HCT116 (cell line): ENCODE data around the gene COPS6.

Source experiments
- EGR1 ChIP-seq: IDR thresholded peaks from 2 replicates; pipeline ENCODE4 v1.6.1; 2012; ENCODE audit warnings: low read depth
- EZH2 ChIP-seq: fragments of 200-600 bp; sonication (generic); IDR thresholded peaks from 2 replicates; pipeline ENCODE4 v1.6.1; 2017; ENCODE audit warnings: antibody characterized with exemption, mixed run types
- POLR2A ChIP-seq: IDR thresholded peaks from 2 replicates; pipeline ENCODE4 v1.7.0; 2011; ENCODE audit warnings: borderline replicate concordance; ENCODE audit not compliant: insufficient read depth, insufficient read length; ENCODE audit errors: extremely low read depth
- POLR2AphosphoS5 ChIP-seq: IDR thresholded peaks from 2 replicates; pipeline ENCODE4 v1.6.1; 2011; ENCODE audit warnings: mild to moderate bottlenecking, low read depth, low read length, moderate library complexity
- TCF7L2 ChIP-seq: IDR thresholded peaks from 2 replicates; pipeline ENCODE4 v1.7.0; 2011; ENCODE audit warnings: borderline replicate concordance, inconsistent platforms; ENCODE audit not compliant: insufficient read depth, insufficient read length; ENCODE audit errors: extremely low read depth
- ZFX ChIP-seq: fragments of 450-650 bp; IDR thresholded peaks from 2 replicates; pipeline ENCODE4 v1.6.1; 2017
- ZNF274 ChIP-seq: fragments of 200-500 bp; sonication (Bioruptor generic); IDR thresholded peaks from 2 replicates; pipeline ENCODE4 v1.6.1; 2014; ENCODE audit warnings: mild to moderate bottlenecking, low read depth, low read length, inconsistent platforms
- TF ChIP-seq, protein P1 (sequence below), 3 experiments: fragments of 200-600 bp in 1 of 3; sonication (generic) in 1 of 3; IDR thresholded peaks in 2 of 3; conservative IDR thresholded peaks in 1 of 3; 2 replicates each; pipeline ENCODE4 v1.5.1; 2012 to 2017; ENCODE audit warnings: low read depth in 2 of 3, low read length in 2 of 3, antibody characterized with exemption in 1 of 3, borderline replicate concordance in 1 of 3, control low read depth in 1 of 3, mild to moderate bottlenecking in 1 of 3, mixed read lengths in 1 of 3, mixed run types in 1 of 3, moderate library complexity in 1 of 3; ENCODE audit not compliant: insufficient read depth in 1 of 3
- TF ChIP-seq, protein P2 (sequence below): IDR thresholded peaks from 2 replicates; pipeline ENCODE4 v1.6.1; 2012
- TF ChIP-seq, protein P3 (sequence below): IDR thresholded peaks from 2 replicates; pipeline ENCODE4 v1.6.1; 2012; ENCODE audit warnings: low read depth

DNA sequence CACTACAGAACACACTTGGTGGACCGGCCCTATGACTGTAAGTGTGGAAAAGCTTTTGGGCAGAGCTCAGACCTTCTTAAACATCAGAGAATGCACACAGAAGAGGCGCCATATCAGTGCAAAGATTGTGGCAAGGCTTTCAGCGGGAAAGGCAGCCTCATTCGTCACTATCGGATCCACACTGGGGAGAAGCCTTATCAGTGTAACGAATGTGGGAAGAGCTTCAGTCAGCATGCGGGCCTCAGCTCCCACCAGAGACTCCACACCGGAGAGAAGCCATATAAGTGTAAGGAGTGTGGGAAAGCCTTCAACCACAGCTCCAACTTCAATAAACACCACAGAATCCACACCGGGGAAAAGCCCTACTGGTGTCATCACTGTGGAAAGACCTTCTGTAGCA, 24.6 kb upstream of the COPS6 start:
- TF ChIP-seq, protein P1, sequence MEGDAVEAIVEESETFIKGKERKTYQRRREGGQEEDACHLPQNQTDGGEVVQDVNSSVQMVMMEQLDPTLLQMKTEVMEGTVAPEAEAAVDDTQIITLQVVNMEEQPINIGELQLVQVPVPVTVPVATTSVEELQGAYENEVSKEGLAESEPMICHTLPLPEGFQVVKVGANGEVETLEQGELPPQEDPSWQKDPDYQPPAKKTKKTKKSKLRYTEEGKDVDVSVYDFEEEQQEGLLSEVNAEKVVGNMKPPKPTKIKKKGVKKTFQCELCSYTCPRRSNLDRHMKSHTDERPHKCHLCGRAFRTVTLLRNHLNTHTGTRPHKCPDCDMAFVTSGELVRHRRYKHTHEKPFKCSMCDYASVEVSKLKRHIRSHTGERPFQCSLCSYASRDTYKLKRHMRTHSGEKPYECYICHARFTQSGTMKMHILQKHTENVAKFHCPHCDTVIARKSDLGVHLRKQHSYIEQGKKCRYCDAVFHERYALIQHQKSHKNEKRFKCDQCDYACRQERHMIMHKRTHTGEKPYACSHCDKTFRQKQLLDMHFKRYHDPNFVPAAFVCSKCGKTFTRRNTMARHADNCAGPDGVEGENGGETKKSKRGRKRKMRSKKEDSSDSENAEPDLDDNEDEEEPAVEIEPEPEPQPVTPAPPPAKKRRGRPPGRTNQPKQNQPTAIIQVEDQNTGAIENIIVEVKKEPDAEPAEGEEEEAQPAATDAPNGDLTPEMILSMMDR (IDR thresholded peaks at IDR 0.05 in 2 of 3, conservative IDR thresholded peaks at IDR 0.05 in 1 of 3; ENCODE audit: borderline replicate concordance in 1 of 3, insufficient read depth in 1 of 3, low read depth in 2 of 3, low read length in 2 of 3): no peak
- TF ChIP-seq ZNF274 (no peak), POLR2A (no peak), POLR2AphosphoS5 (no peak), TCF7L2 (no peak), EZH2 (no peak), ZFX (no peak), EGR1 (no peak)
- TF ChIP-seq, protein P2, sequence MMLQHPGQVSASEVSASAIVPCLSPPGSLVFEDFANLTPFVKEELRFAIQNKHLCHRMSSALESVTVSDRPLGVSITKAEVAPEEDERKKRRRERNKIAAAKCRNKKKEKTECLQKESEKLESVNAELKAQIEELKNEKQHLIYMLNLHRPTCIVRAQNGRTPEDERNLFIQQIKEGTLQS: no peak
- TF ChIP-seq, protein P3, sequence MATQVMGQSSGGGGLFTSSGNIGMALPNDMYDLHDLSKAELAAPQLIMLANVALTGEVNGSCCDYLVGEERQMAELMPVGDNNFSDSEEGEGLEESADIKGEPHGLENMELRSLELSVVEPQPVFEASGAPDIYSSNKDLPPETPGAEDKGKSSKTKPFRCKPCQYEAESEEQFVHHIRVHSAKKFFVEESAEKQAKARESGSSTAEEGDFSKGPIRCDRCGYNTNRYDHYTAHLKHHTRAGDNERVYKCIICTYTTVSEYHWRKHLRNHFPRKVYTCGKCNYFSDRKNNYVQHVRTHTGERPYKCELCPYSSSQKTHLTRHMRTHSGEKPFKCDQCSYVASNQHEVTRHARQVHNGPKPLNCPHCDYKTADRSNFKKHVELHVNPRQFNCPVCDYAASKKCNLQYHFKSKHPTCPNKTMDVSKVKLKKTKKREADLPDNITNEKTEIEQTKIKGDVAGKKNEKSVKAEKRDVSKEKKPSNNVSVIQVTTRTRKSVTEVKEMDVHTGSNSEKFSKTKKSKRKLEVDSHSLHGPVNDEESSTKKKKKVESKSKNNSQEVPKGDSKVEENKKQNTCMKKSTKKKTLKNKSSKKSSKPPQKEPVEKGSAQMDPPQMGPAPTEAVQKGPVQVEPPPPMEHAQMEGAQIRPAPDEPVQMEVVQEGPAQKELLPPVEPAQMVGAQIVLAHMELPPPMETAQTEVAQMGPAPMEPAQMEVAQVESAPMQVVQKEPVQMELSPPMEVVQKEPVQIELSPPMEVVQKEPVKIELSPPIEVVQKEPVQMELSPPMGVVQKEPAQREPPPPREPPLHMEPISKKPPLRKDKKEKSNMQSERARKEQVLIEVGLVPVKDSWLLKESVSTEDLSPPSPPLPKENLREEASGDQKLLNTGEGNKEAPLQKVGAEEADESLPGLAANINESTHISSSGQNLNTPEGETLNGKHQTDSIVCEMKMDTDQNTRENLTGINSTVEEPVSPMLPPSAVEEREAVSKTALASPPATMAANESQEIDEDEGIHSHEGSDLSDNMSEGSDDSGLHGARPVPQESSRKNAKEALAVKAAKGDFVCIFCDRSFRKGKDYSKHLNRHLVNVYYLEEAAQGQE: no peak
